ENCODE results near the gene ETV5. TPM values are rescaled to one million over a fixed set of nuclear protein-coding genes. Genes with fewer than 3 reads are reported as not detected.

Gene ETV5
- total and polyA plus RNA-seq, 9 of the 15 experiments (the other 6 are each of a cell fraction or from before 2014, with no cell fraction given) = 9.2 to 25.9 (median 15.9) TPM

DNA sequence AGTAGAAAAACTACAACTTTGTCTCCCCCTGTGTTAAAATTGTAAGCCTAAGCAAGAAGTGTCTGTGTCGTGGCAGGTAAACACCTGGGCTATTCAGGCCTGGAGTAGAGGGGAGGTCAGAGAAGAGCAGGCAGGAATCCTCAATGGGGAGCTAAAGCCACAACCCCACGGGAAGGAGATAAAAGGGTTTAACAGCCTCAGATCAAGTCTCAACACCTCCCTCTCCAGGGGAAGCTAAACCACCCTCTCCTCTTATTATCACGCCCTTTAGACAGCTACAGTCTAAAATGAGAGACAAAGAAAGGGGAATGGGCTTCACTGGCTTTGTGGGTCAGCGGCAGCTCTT is 11.6 kb downstream of the ETV5 start:
- CTCF ChIA-PET (ENCODE audit: low intra/inter-chr PET ratio) = no interaction called here
- intact Hi-C loops (cut with micrococcal nuclease) (no loop called here), in situ Hi-C loops (cut with MboI) (no loop called here)
- Histone ChIP-seq H3K9ac (ENCODE audit: insufficient read depth in 1 of 2, low read depth in 2 of 2, low read length in 2 of 2) (no peak overlapping the region), H3K4me3 (no peak overlapping the region), H3K27ac (ENCODE audit: extremely low read depth, low read depth, low read length) (no peak overlapping the region), H3K36me3 (ENCODE audit: control insufficient read depth, insufficient read depth, low read length) (no peaks in the 10 kb centered on the region), H3K9me3 (replicated peaks; ENCODE audit: control insufficient read depth, insufficient read depth, low read depth, low read length) (no peaks in the 10 kb centered on the region), H2AFZ (ENCODE audit: low read depth, low read length) (no peak overlapping the region), H3K27me3 (ENCODE audit: control insufficient read depth in 2 of 2, insufficient read depth in 2 of 2, low read length in 2 of 2) (no peaks in the 10 kb centered on the region), H4K20me1 (replicated peaks; ENCODE audit: control insufficient read depth, insufficient read depth, low read length) (no peaks in the 10 kb centered on the region), H3K9me1 (ENCODE audit: control insufficient read depth, insufficient read depth, low read length) (no peaks in the 10 kb centered on the region), H3K79me2 (ENCODE audit: control insufficient read depth, insufficient read depth, low read length) (no peaks in the 10 kb centered on the region), H3K4me2 (ENCODE audit: insufficient read depth, low read length) (0 out of 2 replicates have a peak overlapping the region, but pooled peaks have one; percentile 3), H3K4me1 (replicated peaks in 1 of 2; ENCODE audit: control insufficient read depth in 2 of 2, insufficient read depth in 2 of 2, low read length in 2 of 2) (peaks cover 15 to 23% of the 10 kb centered on the region in 2 experiments; a peak in 4 of 5 replicates)
- POLR2A ChIA-PET = interaction anchor here (0.6 to 6.1 kb wide), 6 partner anchors 8 to 493 kb away, joined by 3 to 34 read pairs (median 4); partner anchors contain the start of gene ETV5
- DNase-seq (ENCODE audit: extremely low read depth in 1 of 4, low spot score in 3 of 4) = peak in 2 of 4 experiments; percentile 28 to 49
- TF ChIP-seq MXI1 (IDR thresholded peaks at IDR 0.05; ENCODE audit: low read depth, low read length) = no peak
- no peak for TF ChIP-seq NCOA6 (IDR thresholded peaks at IDR 0.05)
- TF ChIP-seq NFATC3 (IDR thresholded peaks at IDR 0.05) = no peak
- TF ChIP-seq CHD4 (IDR thresholded peaks at IDR 0.05; ENCODE audit: insufficient read depth, insufficient replicate concordance, low read depth, low read length, poor library complexity, severe bottlenecking) = no peak
- TF ChIP-seq GATAD2B (IDR thresholded peaks at IDR 0.05; ENCODE audit: borderline replicate concordance) = no peak
- no peak for TF ChIP-seq CREM (IDR thresholded peaks at IDR 0.05; ENCODE audit: low read depth)
- TF ChIP-seq, protein P1, sequence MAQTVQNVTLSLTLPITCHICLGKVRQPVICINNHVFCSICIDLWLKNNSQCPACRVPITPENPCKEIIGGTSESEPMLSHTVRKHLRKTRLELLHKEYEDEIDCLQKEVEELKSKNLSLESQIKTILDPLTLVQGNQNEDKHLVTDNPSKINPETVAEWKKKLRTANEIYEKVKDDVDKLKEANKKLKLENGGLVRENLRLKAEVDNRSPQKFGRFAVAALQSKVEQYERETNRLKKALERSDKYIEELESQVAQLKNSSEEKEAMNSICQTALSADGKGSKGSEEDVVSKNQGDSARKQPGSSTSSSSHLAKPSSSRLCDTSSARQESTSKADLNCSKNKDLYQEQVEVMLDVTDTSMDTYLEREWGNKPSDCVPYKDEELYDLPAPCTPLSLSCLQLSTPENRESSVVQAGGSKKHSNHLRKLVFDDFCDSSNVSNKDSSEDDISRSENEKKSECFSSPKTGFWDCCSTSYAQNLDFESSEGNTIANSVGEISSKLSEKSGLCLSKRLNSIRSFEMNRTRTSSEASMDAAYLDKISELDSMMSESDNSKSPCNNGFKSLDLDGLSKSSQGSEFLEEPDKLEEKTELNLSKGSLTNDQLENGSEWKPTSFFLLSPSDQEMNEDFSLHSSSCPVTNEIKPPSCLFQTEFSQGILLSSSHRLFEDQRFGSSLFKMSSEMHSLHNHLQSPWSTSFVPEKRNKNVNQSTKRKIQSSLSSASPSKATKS (CRISPR knock-in tag; IDR thresholded peaks at IDR 0.05) = no peak
- TF ChIP-seq, protein P2, sequence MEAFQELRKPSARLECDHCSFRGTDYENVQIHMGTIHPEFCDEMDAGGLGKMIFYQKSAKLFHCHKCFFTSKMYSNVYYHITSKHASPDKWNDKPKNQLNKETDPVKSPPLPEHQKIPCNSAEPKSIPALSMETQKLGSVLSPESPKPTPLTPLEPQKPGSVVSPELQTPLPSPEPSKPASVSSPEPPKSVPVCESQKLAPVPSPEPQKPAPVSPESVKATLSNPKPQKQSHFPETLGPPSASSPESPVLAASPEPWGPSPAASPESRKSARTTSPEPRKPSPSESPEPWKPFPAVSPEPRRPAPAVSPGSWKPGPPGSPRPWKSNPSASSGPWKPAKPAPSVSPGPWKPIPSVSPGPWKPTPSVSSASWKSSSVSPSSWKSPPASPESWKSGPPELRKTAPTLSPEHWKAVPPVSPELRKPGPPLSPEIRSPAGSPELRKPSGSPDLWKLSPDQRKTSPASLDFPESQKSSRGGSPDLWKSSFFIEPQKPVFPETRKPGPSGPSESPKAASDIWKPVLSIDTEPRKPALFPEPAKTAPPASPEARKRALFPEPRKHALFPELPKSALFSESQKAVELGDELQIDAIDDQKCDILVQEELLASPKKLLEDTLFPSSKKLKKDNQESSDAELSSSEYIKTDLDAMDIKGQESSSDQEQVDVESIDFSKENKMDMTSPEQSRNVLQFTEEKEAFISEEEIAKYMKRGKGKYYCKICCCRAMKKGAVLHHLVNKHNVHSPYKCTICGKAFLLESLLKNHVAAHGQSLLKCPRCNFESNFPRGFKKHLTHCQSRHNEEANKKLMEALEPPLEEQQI (IDR thresholded peaks at IDR 0.05) = no peak
- TF ChIP-seq, protein P3, sequence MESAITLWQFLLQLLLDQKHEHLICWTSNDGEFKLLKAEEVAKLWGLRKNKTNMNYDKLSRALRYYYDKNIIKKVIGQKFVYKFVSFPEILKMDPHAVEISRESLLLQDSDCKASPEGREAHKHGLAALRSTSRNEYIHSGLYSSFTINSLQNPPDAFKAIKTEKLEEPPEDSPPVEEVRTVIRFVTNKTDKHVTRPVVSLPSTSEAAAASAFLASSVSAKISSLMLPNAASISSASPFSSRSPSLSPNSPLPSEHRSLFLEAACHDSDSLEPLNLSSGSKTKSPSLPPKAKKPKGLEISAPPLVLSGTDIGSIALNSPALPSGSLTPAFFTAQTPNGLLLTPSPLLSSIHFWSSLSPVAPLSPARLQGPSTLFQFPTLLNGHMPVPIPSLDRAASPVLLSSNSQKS (CRISPR knock-in tag; IDR thresholded peaks at IDR 0.05) = no peak
- no peak for TF ChIP-seq SMARCE1 (IDR thresholded peaks at IDR 0.05)
- peak; percentile 50 for ATAC-seq
- 30% methylated on average over 4 of the region's 4 CpGs for WGBS (ENCODE audit: insufficient coverage, low coverage, missing lambda C conversion rate)
- no TSS peak for BruUV-seq (replicated peaks)
- peak; percentile 15 for FAIRE-seq

All from K562 (cell line).